ENCODE measurements around the gene GNAI3.

GNAI3 gene

GRCh38 chr1:109652402-109652801 lies 104.0 kb downstream of the GNAI3 start:
- TF ChIP-seq CTCF (IDR thresholded peaks at IDR 0.05; ENCODE audit: low read depth, low read length, missing control alignments): no peak

GRCh38 chr1:109653306-109653705 lies 104.9 kb downstream of the GNAI3 start:
- TF ChIP-seq CTCF (IDR thresholded peaks at IDR 0.05; ENCODE audit: low read depth, low read length, missing control alignments): no peak
- H3K4me3 ChIP-seq (replicated peaks; ENCODE audit: low read depth, low read length): no peak overlapping the region
- DNase-seq (ENCODE audit: extremely low read depth, low read depth): no peak

More at GRCh38 chr1:109652402-109652801, 104.0 kb downstream of the GNAI3 start:
- no peak for DNase-seq (ENCODE audit: extremely low read depth, low read depth)
- H3K4me3 ChIP-seq (replicated peaks; ENCODE audit: low read depth, low read length): no peak overlapping the region

GRCh38 chr1:109654519-109654918 lies 106.1 kb downstream of the GNAI3 start:
- TF ChIP-seq CTCF (IDR thresholded peaks at IDR 0.05; ENCODE audit: low read depth, low read length, missing control alignments): no peak
- H3K4me3 ChIP-seq (replicated peaks; ENCODE audit: low read depth, low read length): no peak overlapping the region
- DNase-seq (ENCODE audit: extremely low read depth, low read depth): no peak

DNA sequence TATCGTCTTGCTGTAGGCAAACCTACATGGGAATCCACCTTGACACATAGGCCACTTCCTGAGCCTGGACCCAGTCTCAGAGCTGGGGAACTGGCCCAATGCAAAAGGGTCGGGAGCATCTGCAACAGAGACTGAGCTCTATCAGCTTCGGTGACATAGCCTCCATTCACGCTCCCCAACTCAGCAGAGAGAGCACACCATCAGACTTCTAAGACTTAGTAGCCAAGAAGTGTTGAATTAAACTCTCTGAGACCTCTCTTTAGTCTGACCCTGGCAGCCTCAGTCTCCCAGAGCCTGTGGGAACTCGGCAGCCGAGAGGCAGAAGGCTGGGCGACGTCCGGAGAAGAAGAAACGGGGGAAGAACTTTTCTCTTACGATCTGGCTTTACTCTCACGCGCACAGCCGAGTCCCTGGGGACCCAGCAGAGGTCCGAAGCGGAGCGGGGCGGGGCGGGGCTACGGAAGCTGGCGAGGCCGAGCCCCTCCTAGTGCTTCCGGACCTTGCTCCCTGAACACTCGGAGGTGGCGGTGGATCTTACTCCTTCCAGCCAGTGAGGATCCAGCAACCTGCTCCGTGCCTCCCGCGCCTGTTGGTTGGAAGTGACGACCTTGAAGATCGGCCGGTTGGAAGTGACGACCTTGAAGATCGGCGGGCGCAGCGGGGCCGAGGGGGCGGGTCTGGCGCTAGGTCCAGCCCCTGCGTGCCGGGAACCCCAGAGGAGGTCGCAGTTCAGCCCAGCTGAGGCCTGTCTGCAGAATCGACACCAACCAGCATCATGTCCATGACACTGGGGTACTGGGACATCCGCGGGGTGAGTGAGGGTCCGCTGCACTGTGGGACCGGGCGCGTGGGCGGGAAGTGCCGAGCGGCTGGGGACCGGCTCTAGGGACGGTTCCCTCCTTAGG lies 107.5 kb downstream of the GNAI3 start, which contains the start of gene GSTM4:
Gene GSTM4 (plus strand): TSS at position 485 of the 905 bp plus-strand sequence. CDS start 291 bp downstream, at position 776.
- TF ChIP-seq CTCF (IDR thresholded peaks at IDR 0.05; ENCODE audit: low read depth, low read length, missing control alignments): peak; percentile 19
- peak within 1 kb of the TSS; percentile 61 for H3K4me3 ChIP-seq (replicated peaks; ENCODE audit: low read depth, low read length)
- DNase-seq (ENCODE audit: extremely low read depth, low read depth): no peak

- no peak for TF ChIP-seq CTCF (IDR thresholded peaks at IDR 0.05; ENCODE audit: low read depth, low read length, missing control alignments)
- DNase-seq (ENCODE audit: extremely low read depth, low read depth): no peak
- no peak overlapping the region for H3K4me3 ChIP-seq (replicated peaks; ENCODE audit: low read depth, low read length)
Observed at GRCh38 chr1:109657395-109657794, 109.0 kb downstream of the GNAI3 start.

DNA sequence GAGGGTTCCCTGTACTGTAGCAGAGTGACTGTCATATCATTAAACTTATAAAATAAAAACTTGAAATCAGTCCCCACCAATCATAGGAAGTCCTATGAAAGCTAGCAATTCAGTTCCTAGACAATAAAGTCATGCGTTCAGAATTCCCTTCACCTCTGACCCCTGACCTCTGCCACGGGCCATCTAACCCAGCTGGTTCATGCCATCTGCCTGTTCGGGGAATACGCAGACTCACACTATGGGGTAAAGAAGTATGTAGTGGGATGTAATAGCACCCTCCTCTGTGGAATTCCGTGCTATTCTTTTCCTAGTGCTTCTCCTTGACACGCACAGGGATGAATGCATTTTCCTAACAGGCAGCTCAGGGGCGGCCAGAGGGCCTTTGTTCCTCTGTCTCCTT lies 109.6 kb downstream of the GNAI3 start:
- no peak for TF ChIP-seq CTCF (IDR thresholded peaks at IDR 0.05; ENCODE audit: low read depth, low read length, missing control alignments)
- DNase-seq (ENCODE audit: extremely low read depth, low read depth): no peak

More for the DNA sequence above, 109.6 kb downstream of the GNAI3 start:
- H3K4me3 ChIP-seq (replicated peaks; ENCODE audit: low read depth, low read length): no peak overlapping the region

All from HFF-Myc (cell line).